Smooth muscle cell (in vitro differentiated cells): Measurements from ENCODE around the gene PDIA6. TPM values are rescaled to one million over a fixed set of nuclear protein-coding genes. Genes with fewer than 3 reads are reported as not detected.

Source experiments
- DNase-seq: peaks from one replicate; lab custom pipeline; 2025; ENCODE audit not compliant: unreplicated experiment; lab: John Stamatoyannopoulos, UW
- H2AFZ ChIP-seq: fragments of 200-600 bp; sonication (generic); 2 replicates; pipeline ENCODE4 v1.6.0; 2016; ENCODE audit warnings: antibody characterized with exemption, low read depth, mild to moderate bottlenecking
- H3F3A ChIP-seq: fragments of 200-600 bp; sonication (generic); 2 replicates; pipeline ENCODE4 v1.6.0; 2017; ENCODE audit warnings: antibody characterized with exemption, low read depth
- H3K27ac ChIP-seq: fragments of 200-600 bp; sonication (generic); 2 replicates; pipeline ENCODE4 v1.5.1; 2016; ENCODE audit warnings: low read depth, mild to moderate bottlenecking
- H3K27me3 ChIP-seq: fragments of 200-600 bp; sonication (generic); 2 replicates; pipeline ENCODE4 v1.6.1; 2016; ENCODE audit warnings: low read depth, mild to moderate bottlenecking
- H3K36me3 ChIP-seq: fragments of 200-600 bp; sonication (generic); 2 replicates; pipeline ENCODE4 v1.5.1; 2016; ENCODE audit warnings: low read depth
- H3K4me1 ChIP-seq: fragments of 200-600 bp; sonication (generic); 2 replicates; pipeline ENCODE4 v1.5.1; 2016; ENCODE audit warnings: low read depth
- H3K4me2 ChIP-seq: fragments of 200-600 bp; sonication (generic); 2 replicates; pipeline ENCODE4 v1.6.0; 2016; ENCODE audit warnings: mild to moderate bottlenecking
- H3K4me3 ChIP-seq: fragments of 200-600 bp; sonication (generic); 2 replicates; pipeline ENCODE4 v1.5.1; 2016; ENCODE audit warnings: mild to moderate bottlenecking
- H3K79me2 ChIP-seq: fragments of 200-600 bp; sonication (generic); 2 replicates; pipeline ENCODE4 v1.6.0; 2016; ENCODE audit warnings: low read depth, mild to moderate bottlenecking
- H3K9ac ChIP-seq: fragments of 200-600 bp; sonication (generic); 2 replicates; pipeline ENCODE4 v1.6.0; 2016; ENCODE audit warnings: low read depth
- H3K9me3 ChIP-seq: fragments of 200-600 bp; sonication (generic); replicated peaks from 2 replicates; pipeline ENCODE4 v1.5.1; 2016; ENCODE audit warnings: low read depth
- H4K20me1 ChIP-seq: fragments of 200-600 bp; sonication (generic); 2 replicates; pipeline ENCODE4 v1.6.0; 2016; ENCODE audit warnings: low read depth
- CTCF ChIP-seq: fragments of 200-600 bp; sonication (generic); IDR thresholded peaks from 2 replicates; pipeline ENCODE4 v1.5.1; 2017; ENCODE audit warnings: borderline replicate concordance, mild to moderate bottlenecking, antibody characterized with exemption; ENCODE audit not compliant: insufficient read depth, poor library complexity, severe bottlenecking
- WGBS: methylation state at CpG from one replicate; pipeline ENCODE4 v1.1.7; 2016; ENCODE audit warnings: low lambda C conversion rate; 5-methylcytosine and 5-hydroxymethylcytosine counted together
- polyA plus RNA-seq: library from polyadenylated mRNA; unstranded; fragments of >200 nt; fragmentation: Nextera tagmentation; extraction: Ambion mirVana; gene quantifications from 2 replicates; pipeline ENCODE4 v1.2.1, GENCODE V29; 2016
- total RNA-seq: library from RNA; depleted of rRNA; stranded (reverse); fragments of >200 nt; gene quantifications from 2 replicates; pipeline ENCODE4 v1.2.3, GENCODE V29; 2014

PDIA6 gene
- total and polyA plus RNA-seq, 2 experiments from 2014 or later: 360 to 671 TPM

DNA sequence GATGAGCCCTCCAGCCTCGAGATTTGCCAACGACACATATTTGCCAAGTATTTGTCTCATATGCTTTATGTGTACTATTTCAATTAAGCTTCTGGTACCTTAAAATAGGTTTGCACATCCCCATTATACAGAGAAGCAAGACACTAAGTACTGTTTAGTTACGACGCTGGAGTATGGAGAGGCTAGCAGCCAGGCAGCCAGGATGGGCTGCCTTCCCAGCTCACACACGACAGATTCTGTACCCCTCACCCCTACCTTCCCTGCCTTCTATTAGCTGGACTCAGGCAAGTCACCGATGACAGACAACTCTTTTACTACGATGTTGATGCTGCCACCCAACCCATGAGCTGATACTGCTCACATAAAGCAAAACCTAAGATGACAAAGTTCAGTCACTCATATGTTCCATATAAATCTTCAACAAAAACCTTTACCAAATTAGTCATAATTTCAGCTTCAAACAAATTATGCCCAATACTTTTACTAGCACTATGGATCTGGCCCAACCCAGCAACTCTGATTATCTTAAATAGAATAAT, 17.0 kb downstream of the PDIA6 start:
- H3K27me3 ChIP-seq: no peaks in the 10 kb centered on the region
- TF ChIP-seq CTCF: no peak
- H3F3A ChIP-seq: no peaks in the 10 kb centered on the region
- no peaks in the 10 kb centered on the region for H3K9me3 ChIP-seq
- H3K4me3 ChIP-seq: no peak overlapping the region
- H3K4me1 ChIP-seq: no peaks in the 10 kb centered on the region
- H3K36me3 ChIP-seq: peaks cover 21% of the 10 kb centered on the region
- no peak overlapping the region for H2AFZ ChIP-seq
- 80% methylated on average over 7 of the region's 7 CpGs for WGBS
- H3K4me2 ChIP-seq: no peak overlapping the region
- peaks cover 58% of the 10 kb centered on the region for H3K79me2 ChIP-seq
- no peak for DNase-seq
- H3K9ac ChIP-seq: no peak overlapping the region
- no peak overlapping the region for H3K27ac ChIP-seq
- peaks cover 99% of the 10 kb centered on the region for H4K20me1 ChIP-seq

DNA sequence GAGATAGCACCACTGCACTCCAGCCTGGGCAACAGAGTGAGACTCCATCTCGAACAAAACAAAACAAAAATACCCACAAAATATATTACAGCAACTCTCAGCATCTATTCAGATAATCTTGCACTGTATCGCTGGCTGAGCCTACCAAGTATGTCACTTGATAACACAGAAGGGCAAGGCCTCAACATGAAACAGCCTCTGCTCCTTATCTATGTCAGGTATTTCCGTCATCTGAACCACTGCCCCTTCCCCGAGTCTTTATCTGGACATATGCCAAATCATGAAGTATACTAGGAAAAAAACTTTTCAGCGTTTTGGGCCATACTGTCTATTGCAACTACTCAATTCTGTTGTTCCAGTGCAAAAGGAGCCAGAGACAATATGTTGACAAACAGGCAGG, 17.7 kb downstream of the PDIA6 start:
- no peaks in the 10 kb centered on the region for H3F3A ChIP-seq
- H3K27me3 ChIP-seq: no peaks in the 10 kb centered on the region
- H3K79me2 ChIP-seq: peaks cover 51% of the 10 kb centered on the region
- peaks cover 96% of the 10 kb centered on the region for H4K20me1 ChIP-seq
- peaks cover 21% of the 10 kb centered on the region for H3K36me3 ChIP-seq
- H2AFZ ChIP-seq: no peak overlapping the region
- no peak for DNase-seq
- no peaks in the 10 kb centered on the region for H3K4me1 ChIP-seq
- no peak for TF ChIP-seq CTCF
- no peak overlapping the region for H3K27ac ChIP-seq
- H3K4me3 ChIP-seq: no peak overlapping the region
- no peak overlapping the region for H3K4me2 ChIP-seq
- whole genome bisulfite sequencing: 92% methylated on average over 5 of the region's 5 CpGs
- no peak overlapping the region for H3K9ac ChIP-seq
- no peaks in the 10 kb centered on the region for H3K9me3 ChIP-seq

DNA sequence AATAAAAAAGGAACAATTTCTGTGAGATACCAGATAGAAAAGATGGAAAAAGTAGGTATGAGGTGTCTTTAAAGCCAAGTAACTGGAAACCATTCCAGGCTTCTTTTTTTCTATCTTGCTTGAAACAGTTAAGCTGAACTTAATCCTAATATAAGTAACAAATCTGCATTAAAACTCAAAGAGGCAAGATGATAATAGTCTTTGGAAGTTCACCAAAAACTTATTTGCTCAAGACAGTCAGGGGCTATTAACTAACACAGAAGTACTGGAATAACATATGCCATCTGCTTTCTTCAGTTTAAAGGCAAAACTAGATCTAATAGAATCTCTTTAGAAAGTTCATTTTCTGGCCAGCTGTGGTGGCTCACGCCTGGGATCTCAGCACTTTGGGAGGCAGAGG, 18.8 kb downstream of the PDIA6 start:
- Histone ChIP-seq H3K9ac (no peak overlapping the region), H4K20me1 (peaks cover 85% of the 10 kb centered on the region), H3K79me2 (peaks cover 41% of the 10 kb centered on the region), H3K4me3 (no peak overlapping the region), H3K27ac (no peak overlapping the region), H3K9me3 (no peaks in the 10 kb centered on the region), H3K4me1 (no peaks in the 10 kb centered on the region), H3K36me3 (peaks cover 29% of the 10 kb centered on the region), H2AFZ (no peak overlapping the region), H3F3A (no peaks in the 10 kb centered on the region), H3K27me3 (no peaks in the 10 kb centered on the region), H3K4me2 (no peak overlapping the region)
- 92% methylated on average over 1 of the region's 1 CpG for WGBS
- no peak for TF ChIP-seq CTCF
- no peak for DNase-seq
